EH (cell line): ENCODE measurements around the gene TNP2.
A peak's percentile ranks its signal among the peaks of the same experiment; 100 is the strongest.

Experiments used
- DNase-seq: peaks from one replicate; pipeline ENCODE4 v3.0.0-alpha.2; 2015; ENCODE audit warnings: low read depth

TNP2 gene

DNA sequence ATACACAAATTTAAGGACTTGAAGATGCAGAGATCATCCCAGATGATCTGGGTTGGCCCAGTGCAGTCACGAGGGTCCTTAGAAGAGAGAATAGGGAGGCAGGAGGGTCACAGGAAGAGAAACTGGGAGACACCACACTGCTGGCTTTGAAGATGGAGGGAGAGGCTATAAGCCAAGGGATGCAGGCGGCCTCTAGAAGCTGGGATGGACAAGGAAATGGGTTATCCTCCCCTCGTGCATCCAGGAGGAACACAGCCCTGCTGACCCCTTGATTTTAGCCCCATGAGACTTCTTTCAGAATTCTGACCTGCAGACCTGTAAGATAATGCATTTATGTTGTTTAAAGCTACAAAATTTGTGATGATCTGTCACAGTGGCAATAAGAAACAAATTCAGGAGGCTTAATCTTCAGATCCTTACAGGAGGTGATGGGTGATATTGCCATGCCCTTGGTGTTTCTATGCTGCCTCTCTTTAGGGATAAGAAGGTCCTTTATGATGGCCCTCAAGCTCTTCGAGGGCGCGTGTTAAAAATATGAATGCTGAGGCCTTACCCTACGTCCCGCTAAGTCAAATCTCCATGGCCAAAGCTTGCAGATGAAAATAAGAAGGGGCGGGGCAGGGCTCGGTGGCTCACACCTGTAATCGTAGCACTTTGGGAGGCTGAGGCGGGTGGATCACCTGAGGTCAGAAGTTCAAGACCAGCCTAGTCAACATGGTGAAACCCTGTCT is 8.6 kb upstream of the TNP2 start:
- no peak for DNase-seq

DNA sequence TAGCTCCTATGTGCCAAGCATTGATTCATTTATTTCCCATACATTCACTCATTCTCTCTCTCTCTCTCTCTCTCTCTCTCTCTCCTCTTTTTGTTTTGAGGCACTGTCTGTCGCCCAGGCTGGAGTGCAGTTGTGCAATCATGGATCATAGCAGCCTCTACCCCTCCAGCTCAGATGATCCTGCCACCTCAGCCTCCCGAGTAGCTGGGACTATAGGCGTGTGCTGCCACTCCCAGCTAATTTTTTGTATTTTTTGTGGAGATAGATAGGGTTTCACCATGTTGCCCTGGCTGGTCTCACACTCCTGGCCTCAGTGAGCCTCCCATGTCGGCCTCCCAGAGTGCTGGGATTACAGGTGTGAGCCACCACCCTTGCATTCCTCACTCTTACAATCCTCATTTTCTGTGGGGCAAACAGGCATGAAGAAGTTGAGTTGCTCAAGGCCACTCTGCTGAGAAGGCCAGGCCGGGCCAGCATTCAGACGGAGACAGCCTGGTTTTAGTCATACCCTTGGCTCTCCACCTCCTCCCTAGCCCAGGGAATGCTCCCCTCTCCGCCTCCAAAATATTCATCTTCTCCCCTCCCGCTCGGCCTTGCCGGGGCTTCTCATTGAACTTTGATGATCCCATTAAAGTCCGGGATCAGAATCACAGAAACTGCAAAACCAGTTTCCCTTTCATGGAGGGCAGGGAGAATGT is 7.9 kb upstream of the TNP2 start:
- no peak for DNase-seq

DNA sequence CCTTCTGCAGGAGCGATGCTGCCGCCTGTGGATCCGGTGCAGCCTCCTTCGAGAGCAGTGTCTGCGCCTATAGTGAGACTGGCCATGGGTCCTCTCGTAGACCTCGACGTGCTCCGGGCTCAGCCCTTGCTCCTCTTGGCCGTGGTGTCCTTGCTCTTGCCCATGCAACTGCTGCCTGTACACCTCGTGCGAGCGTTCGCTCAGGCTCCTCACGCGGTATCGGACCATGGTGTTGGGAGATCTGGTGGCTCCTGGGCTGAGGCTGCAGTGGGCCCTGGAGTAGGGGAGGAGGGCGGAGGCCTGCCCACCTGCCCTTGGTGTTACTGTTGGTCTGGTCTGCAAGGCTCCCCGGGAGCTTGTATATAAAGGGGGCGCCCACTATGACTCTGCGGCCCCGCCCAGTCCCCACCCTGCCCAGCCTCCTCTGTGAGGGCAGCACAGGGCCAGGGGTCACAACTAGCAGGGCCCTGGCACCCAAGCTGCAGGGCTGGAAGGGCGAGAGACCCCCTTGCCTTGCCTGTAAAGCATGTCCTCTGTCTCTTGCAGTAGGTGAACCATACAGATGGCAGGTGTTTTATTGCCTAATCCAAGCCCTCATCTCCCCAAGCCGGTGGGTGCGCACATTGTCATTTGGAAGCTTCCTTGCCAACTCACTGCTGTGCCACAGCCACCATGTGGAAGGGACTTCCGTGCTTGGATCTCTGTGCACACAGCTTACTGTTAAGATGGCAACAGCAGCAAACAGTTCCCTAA is 7.2 kb upstream of the TNP2 start, which contains the start of gene PRM2:
Gene PRM2, minus strand, starts transcription at position 338 of the 753 bp plus-strand sequence. Its CDS starts 110 bp downstream, at position 228.
- no peak for DNase-seq

DNA sequence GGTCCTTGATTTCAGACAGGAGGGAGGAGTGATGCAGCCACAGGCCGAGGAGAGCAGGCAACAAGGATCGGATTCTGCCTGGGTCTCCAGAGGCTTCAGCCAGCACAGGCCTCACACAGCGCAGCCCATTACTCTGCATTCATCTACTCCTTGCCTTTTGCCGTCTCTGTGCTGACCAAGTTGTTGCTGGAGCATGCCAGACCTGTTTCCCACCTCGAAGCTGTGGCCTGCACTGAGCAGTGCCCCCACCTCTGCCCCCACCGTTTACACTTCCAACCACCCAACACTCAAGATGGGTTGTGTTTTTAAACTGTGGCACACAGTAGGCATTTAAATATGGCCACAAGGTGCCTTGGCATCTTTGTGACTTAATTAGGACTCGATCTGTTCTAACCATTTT is 5.8 kb upstream of the TNP2 start:
- no peak for DNase-seq

DNA sequence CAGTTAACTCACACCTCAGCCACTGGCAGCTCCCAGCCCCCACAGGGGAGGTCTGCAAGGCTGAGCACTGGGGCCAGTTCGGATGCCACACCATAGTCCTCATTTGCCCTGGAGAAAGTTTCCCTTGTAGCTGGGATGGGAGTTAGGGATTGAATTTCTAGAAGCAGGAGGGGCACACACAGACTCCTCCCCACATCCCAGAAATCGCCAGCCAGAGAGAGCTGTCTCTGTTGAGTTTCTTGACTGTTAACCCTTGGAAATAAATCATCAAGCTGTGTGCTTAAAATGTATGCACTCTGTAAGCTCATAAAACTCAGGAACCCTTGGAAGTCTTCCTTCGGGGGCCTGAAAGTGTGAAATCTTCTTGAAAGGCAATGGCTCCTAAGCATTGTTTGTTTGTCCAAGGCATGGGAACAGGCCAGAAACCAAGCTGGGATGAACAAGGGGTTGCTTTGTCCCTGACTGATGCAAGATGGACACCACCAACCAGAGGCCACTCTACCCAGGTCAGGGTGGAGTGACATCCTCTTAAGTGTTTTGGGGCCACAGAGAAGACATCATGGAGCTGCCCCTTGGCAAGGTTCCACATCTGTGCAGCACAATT is 4.7 kb upstream of the TNP2 start:
- peak; percentile 48 for DNase-seq

DNA sequence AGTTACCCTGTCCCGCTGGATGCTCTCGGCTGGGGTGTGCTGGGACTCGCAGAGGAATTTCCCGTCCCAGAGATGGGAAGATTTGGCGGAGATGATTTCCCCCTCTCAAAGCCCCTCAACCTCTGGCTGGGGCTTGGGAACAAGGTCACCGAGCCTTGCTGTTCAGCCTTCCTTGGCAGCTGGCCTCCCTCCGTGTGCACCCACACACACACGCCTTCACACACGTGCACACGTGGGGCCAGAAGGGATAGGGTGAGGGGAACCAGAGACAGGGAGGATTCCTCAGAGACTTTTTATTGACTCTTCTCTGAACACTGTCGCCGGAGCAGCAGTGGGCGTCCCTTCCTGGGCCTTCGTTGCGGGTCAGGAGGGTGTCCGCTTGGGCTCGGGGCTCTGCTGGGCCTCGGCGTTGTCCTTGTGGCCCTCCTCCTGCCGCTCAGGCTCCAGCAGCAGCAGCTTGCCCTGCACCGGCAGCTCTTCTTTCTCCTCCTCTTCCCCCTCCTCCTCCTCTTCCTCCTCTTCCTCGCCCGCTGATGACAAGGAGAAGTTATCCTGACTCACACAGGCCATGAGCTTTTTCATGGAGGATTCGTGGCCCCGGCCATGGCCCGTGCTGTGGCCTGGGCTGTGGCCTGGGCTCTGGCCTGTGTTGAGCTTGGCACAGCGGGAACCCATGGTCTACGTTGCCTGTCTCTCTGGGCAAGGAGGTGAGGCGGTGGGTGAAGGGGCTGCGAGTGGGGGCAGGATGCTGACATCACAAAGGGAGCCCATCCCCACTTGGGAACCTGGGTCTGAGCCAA is 4.0 kb upstream of the TNP2 start, which contains the start of gene PRM3:
Gene PRM3, minus strand, starts transcription at position 709 of the 800 bp plus-strand sequence. Its CDS starts 34 bp downstream, at position 675.
- DNase-seq: no peak

DNA sequence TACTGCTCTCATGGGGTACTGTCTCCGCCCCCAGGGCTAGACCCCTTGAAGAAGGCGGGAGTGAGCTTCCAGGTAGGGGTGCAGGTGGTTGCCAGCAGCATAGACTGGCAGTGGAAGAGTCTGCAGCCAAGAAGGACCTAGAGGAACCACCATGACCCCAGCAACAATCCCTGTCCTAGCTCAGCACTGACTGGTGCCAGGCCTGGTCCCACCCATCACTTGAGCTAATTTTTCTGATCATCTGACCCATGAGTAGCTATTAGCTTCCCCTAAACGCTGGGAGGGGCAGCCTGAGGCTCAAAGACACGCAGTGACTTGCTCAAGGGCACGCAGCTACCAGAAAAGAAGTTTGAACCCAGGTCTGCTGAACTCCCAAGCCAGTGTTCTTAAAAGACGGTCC is 3.4 kb upstream of the TNP2 start:
- DNase-seq: no peak

DNA sequence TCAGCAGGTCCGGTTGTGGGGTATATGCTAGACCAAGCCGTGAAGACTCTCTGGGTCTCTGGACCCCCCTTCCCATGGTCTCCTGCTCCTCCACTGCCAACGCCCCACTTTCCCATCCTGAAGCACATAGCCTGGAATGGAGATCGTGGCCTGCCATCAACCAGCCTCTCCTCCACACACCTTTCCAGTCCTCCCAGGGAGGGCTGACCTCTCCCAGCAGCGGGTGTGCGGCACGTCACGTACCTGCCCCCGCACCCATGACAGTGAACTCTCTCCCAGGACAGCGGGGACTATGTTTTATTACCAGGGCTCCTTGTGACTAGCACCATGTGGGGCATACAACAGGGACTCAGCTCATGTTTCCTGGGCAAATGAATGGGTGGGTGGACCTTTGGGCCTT is 2.5 kb upstream of the TNP2 start:
- DNase-seq: no peak

DNA sequence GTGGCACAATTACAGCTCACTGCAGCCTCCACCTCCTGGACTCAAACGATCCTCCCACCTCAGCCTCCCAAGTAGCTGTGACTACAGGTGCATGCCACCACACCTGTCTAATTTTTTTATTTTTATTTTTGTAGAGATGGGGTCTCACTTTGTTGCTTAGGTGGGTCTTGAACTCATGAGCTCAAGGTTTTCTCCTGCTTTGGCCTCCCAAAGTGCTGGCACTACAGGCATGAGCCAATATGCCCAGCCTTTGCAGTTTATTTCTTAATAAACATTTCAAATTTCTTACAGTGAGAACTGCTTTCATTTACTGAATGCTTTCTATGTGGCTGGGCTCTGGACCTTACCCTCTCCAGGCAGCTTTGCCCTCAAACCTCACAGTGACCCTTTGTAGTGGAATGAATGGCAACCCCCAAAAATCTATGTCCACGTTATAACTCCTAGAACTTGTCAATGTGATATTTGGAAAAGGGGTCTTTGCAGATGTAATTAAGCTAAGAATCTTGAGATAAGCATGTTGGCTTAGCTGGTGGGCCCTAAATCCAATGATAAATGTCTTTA is 1.6 kb upstream of the TNP2 start:
- no peak for DNase-seq

DNA sequence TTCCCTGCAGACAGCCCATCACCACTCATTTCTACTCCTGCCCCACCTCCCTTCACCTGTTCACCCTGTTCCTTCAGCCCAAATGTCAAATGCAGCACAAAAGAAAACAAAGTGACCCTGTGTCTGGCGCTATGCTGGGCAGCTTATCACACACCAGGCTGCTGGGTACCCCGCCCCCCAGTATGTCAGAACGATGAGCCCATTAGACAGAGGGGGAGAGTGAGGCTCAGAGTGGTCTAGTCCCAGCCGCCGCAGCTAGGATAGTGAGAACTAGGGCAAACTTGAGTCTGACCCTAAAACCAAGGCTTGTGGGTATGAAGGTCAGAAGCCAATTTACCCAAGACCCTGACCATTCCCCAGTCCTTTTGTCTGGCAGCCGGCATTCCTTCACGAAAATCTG is 4.0 kb downstream of the TNP2 start:
- DNase-seq: no peak

DNA sequence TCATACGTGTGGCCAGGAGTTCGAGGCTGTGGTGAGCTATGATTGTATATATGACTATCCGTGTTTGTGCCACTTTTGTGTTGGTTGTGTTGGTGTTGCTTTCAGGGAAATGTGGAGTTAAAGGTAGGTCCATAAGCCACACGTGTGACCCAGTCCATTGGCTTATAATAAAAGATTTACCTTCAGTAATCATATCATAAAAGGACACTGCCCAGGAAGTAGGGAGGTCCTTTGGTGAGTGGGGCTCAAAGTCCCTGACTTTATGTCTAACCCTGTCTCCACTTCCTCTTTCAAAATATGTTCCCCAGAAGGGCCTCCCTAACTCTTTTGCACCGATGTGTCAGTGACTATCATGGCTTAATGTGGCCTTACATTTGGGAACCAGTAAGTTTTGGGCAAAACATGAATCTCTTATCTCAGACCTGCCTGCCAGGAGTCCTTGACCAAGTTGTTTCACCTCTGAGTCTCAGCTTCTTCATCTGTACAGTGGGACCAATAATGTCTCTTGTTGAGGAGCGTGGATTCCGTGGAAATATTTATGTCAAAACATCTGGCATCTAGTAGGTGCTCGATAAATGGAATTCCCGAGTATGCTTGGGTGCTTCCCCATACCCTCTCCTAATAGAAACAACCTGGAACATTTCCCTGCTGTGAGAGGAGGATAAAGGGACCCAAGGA is 4.8 kb downstream of the TNP2 start:
- DNase-seq: no peak

DNA sequence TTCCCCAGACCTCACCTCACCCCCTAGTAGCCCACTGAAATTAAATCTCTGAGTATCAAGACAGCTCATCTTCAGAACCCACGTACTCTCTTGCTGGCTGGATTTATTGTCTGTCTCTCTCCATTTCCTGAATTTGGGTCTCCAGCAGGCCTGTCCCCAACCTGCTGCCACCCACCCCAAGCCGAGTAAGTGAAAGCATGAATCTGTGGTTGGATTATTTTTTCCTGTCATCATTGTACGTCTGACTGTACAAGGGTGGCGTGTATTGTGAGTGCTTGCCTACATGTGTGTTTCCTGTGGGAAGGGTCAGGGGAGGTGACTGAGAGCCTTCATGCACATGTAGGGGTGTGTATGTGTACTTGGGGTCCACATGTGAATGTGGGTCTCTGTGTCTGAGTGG is 5.4 kb downstream of the TNP2 start:
- DNase-seq: no peak

DNA sequence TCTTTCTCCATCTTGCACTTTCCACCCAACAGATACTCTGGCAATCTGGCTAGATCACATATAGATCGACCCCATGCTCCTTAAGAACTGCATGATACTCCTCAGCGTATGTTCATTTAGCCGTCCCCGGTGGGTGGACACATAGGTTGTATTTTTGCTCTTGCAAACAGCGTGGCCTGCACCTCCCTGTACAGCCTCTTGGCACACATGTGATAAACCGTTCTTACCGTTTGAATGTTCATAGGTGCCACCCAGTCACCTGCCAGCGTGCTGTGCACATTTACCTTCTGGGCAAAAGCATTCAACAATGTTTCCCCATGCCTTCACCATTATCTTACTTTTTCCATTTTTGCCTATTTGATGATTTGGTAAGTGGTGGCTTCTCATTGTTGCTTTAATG is 6.2 kb downstream of the TNP2 start:
- DNase-seq: no peak

DNA sequence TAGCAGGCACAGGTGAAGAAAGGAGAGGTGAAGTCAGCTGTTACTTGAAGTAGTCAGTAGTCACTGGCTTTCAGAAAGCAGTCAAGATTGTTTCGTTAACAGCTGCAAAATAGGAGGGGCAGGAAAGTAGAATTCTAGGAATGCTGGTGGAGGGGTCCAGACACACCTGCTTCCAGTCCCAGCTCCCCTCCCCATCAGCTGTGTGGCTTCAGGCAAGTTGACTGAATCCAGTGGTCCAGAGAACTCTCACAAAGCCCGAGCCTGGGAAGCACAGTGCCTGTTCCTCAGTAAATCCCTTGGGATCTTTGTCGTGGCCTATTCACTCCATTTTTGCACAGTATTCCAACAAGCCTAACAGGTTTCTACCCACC is 8.5 kb downstream of the TNP2 start:
- no peak for DNase-seq

DNA sequence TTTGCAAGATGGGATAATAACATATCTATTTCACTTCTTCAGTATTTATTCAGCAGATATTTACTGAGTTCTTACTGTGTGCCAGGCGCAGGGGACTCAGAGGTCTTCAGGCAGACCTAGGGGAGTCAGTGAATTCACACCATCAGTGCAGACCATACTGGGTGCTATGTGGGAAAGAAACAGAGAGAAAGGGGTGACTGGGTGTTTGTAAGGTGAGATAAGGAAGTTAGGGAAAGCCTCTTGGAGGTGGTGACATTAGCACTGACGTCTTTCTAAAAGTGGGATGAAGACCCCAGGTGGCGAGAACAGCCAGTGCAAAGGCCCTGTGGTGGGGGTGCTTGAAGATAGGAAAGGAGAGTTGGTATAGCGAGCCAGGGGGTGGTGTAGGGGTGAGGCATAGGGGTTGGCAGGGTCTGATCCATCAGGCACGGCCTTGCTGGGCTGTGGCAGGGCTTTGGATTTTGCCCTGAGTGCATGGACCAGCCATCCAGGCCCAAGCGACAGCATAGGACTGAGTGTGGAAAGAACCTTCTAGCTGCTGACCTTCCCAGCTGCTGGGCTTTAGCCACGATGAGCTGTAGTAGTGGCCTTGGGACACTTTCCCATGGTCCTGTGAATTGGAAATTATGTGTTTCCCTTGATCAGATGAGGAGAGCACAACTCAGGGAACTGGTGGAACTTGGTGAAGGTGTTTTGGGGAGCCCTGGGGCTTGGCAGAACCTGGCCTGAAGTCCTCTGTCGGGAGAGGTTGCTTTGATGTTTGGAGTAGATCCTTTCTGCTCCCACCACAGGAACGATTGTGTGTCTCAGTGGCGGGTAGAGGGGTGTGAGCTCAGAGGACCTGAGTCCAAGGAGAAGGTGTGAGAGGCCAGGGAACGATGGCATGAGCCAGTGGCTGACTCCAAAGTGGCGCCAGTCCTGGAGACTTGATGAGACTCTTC is 9.2 kb downstream of the TNP2 start:
- DNase-seq: no peak

DNA sequence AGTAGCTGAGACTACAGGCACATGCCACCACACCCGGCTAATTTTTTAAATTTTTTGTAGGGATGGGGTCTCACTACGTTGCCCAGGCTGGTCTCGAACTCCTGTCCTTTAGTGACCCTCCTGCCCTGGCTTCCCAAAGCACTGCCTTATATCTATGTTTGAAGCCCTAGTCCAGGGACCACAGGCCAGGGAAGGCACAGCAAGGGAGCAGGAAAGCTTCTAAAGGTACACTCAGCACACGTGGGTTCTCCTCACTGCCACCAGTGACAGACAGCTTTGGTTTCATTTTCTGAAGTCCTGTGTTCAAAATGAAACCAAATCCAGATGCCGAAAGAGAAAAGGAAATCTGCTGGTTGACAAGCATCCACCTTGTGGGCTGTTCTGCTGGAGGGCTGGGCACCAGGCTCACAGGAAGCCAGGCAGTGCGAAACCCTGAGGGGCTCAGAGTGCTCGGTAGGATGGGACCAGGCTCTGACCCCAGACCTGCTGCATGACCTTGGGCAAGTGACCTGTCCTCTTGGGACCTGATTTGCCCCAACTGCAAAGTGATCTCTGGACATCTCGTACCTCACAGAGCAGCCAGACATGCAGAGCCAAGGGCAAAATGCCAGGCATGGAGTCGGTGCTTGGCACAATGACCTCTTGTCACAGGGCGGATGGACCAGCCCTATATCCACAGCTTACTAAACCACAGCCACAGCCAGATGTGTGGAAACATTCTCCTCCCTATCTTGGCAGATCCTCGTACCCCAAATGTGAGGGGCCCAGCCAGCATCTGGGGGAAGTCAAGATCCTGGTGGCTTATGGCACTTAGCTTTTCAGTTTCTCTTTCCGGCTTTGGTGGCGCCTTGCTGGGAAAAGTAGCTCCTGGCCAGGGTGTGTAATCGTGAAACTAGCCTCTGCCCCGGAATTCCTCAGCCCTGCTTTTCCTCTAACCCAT is 10.3 kb downstream of the TNP2 start:
- peak; percentile 25 for DNase-seq

DNA sequence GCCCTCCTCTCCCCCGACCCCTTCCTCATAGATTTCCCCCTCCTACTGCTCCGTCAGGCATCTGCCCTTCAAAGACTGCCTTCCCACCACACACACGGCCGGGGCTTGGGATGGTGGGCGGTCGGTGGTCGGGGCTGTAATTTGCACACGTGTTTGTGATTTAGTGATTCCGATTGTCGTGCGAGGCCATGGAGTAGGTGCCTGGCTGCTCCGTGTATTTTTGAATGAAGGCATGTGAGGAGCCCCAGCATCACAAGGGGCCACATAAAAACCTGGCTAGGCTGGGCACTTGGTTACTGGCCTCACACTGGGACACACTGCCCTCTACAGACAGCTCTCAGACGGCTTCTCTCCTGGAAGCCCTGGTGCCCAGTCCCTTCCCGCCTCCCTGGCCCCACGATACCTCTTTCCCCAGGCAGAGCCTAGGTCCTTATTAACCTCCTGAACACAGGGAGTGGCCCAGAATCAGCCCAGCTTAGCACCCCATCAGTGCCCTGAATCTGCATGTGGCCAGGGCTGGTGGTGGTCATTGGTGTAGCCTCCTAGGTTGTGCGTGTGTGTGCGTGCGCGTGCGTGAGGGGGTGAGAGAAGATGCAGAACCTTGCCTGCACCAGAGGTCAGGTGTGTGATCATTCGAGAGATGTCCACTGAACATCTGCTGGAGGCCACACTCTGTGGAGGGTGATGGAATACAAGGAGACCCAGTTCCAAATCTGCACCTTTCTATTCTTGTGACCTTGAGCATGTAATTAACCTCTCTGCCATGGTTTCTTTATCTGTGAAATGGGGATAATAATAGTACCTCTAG is 11.8 kb downstream of the TNP2 start:
- DNase-seq: peak; percentile 85
